Body of pancreas (tissue), 4 donors: ENCODE data around the gene FAM117A. TPM values are rescaled to one million over a fixed set of nuclear protein-coding genes. Genes with fewer than 3 reads are reported as not detected.
A peak's percentile ranks its signal among the peaks of the same experiment; 100 is the strongest.

Experiments used
- ATAC-seq: fragments of 150-250 bp; one replicate; pipeline ENCODE4 v1.9.1; 2016
- DNase-seq, 4 donors: peaks; one replicate each; pipeline ENCODE4 v3.0.0-alpha.2; 2019
- H3K27ac ChIP-seq, 4 donors: fragments of 200-600 bp; sonication (generic); 1 replicate in 3 of 4; 2 replicates in 1 of 4; pipeline versions ENCODE4 v1.5.1 to v1.6.1; 2016 to 2019; ENCODE audit warnings: mild to moderate bottlenecking in 1 of 4, mixed read lengths in 1 of 4, moderate library complexity in 1 of 4
- H3K27me3 ChIP-seq, 2 donors: fragments of 200-600 bp; sonication (generic); one replicate each; pipeline ENCODE4 v1.6.0; 2016; ENCODE audit warnings: mild to moderate bottlenecking in 1 of 2
- H3K36me3 ChIP-seq, 2 donors: fragments of 200-600 bp; sonication (generic); replicated peaks in 1 of 2; 2 replicates each; pipeline ENCODE4 v1.5.1; 2016; ENCODE audit warnings: low read depth in 2 of 2; ENCODE audit not compliant: insufficient read depth in 1 of 2
- H3K4me1 ChIP-seq: fragments of 200-600 bp; sonication (generic); one replicate; pipeline ENCODE4 v1.6.0; 2016
- H3K4me3 ChIP-seq, 2 donors: fragments of 200-600 bp; sonication (generic); 1 replicate in 1 of 2; 2 replicates in 1 of 2; pipeline ENCODE4 v1.5.1; 2016 to 2019
- H3K9me3 ChIP-seq, 3 donors: fragments of 200-600 bp; sonication (generic); 1 replicate in 2 of 3; 2 replicates in 1 of 3; pipeline ENCODE4 v1.5.1; 2016
- POLR2A ChIP-seq, 3 donors: fragments of 450-650 bp; IDR thresholded peaks; one replicate each; pipeline ENCODE4 v1.6.1; 2016; ENCODE audit warnings: antibody characterized with exemption in 3 of 3, mild to moderate bottlenecking in 2 of 3
- WGBS, 2 donors: methylation state at CpG; one replicate each; pipeline ENCODE4 v1.1.5; 2017; 5-methylcytosine and 5-hydroxymethylcytosine counted together
- intact Hi-C: fragments of 100-400 bp; cut with DNase I; formaldehyde crosslinking; loops from one replicate; pipeline ENCODE4 v1.15.1; 2023
- total RNA-seq, 2 donors: library from RNA; depleted of rRNA; stranded (reverse); fragments of >200 nt; gene quantifications; one replicate each; pipeline ENCODE4 v1.1.0, GENCODE V29; 2016
- TF ChIP-seq, protein P1 (sequence below), 7 experiments: fragments of 450-650 bp in 4 of 7; fragments of 200-600 bp in 3 of 7; sonication (generic) in 3 of 7; IDR thresholded peaks; one replicate each; pipeline ENCODE4 v1.5.1; 2016 to 2019; ENCODE audit warnings: antibody characterized with exemption in 7 of 7

Gene FAM117A
- total RNA-seq, 2 donors from 2014 or later = 4.3 to 11.7 TPM

DNA sequence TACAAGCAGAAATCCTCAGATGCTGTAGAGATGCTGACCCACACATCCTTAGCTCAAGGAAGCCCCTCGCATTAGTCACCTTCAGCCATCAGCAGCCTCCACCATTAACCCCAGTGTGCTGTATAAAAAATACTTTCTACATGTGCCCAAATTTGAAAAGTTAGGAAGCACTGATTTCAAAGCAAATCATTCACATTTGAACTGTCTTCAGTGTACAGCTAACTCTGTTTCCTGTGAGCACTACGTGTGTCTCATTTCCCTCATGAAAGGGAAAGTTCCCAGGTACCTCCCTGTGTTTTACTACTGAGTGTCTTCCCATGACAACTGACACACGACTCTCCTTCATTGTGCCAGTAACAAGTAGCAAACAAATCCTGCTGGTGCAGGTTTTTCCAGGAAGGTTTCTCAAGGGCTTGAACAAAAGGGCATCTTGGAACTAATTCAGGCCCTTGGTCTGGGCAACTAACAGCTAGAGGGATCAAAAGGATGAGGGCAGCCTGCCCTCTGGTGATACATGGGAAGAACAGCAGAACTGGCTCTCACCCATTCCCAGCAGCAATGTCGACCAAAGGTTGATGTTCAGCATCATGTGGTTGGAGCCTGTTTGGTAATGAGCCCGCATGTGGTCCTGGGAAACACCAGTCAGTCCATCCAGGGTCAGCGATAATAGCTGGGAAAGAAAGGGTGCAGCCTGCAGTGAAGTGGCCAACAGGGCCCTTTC lies 60.2 kb downstream of the FAM117A start:
- ATAC-seq = no peak

DNA sequence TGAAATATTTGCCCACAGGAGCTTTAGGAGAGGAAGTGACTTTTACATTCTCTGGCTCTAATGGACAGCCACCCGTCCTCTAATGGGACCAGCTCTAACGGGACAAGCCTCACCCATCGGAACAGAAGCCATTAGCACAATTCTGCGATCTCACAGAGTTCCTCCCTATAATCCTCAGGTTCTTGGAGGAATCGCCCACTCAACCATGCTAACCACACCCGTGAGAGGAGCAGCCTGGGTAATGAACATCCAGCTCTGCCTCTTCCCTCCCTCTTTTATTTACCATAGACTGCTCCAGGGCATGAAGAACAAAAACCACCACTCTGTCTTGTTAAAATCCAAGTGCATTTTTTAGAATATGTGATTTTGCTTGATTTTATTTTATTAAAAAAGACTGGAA lies 63.0 kb downstream of the FAM117A start:
- intact Hi-C loops = loop anchor here (5.0 kb wide), 1 partner anchor 129 kb away; no protein-coding TSS in a partner anchor
- WGBS, 2 donors = 82 to 86% methylated on average over 6 of the region's 6 CpGs

More for the DNA sequence above, 60.2 kb downstream of the FAM117A start:
- Histone ChIP-seq H3K36me3 (peaks cover 8 to 43% of the 10 kb centered on the region in 2 donors), H3K27me3 (no peaks in the 10 kb centered on the region), H3K4me3 (no peak overlapping the region), H3K4me1 (peaks cover 25% of the 10 kb centered on the region), H3K27ac (no peak overlapping the region), H3K9me3 (no peaks in the 10 kb centered on the region)
- no peak for TF ChIP-seq POLR2A (IDR thresholded peaks at IDR 0.05)
- TF ChIP-seq, protein P1, sequence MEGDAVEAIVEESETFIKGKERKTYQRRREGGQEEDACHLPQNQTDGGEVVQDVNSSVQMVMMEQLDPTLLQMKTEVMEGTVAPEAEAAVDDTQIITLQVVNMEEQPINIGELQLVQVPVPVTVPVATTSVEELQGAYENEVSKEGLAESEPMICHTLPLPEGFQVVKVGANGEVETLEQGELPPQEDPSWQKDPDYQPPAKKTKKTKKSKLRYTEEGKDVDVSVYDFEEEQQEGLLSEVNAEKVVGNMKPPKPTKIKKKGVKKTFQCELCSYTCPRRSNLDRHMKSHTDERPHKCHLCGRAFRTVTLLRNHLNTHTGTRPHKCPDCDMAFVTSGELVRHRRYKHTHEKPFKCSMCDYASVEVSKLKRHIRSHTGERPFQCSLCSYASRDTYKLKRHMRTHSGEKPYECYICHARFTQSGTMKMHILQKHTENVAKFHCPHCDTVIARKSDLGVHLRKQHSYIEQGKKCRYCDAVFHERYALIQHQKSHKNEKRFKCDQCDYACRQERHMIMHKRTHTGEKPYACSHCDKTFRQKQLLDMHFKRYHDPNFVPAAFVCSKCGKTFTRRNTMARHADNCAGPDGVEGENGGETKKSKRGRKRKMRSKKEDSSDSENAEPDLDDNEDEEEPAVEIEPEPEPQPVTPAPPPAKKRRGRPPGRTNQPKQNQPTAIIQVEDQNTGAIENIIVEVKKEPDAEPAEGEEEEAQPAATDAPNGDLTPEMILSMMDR (IDR thresholded peaks at IDR 0.05) = peak in 3 of 7 experiments; percentile 21 to 33 (median 33)
- DNase-seq = peak in 2 of 4 donors; percentile 31 to 32
- intact Hi-C loops = loop anchor here (5.0 kb wide), 1 partner anchor 131 kb away; no protein-coding TSS in a partner anchor
- WGBS, 2 donors = 46 to 60% methylated on average over 5 to 6 of the region's 6 CpGs

DNA sequence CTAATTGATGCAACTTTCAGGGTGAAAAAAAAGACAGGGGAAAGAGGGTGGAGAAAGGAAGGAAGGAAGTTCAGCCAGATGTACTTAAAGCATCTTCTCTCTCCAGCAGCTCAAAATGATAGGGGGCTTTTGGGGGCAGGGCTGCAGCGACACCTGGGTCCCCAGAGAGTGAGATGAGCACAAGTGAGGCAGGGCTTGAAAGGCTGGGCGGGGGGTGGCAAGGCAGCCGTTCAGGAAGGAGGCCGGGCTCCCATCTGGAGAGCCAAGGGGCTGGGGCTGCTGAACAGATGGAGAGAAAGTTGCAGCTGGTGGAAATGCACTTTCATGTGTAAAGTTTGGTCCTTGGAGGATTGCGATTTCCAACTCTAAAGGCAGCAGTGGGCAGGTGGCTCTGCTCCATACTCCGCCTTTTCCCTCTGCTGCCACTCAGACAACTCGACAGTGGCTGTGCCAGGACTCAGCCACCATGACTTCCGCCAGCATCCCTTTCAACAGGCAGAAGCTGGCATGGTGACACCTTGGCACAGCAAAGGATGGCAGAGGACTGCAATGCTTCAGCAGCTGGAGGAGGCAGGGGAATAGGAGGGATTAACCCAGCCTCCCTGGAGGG lies 63.9 kb downstream of the FAM117A start:
- H3K27ac ChIP-seq = no peak overlapping the region
- DNase-seq = no peak
- no peaks in the 10 kb centered on the region for H3K9me3 ChIP-seq
- H3K4me3 ChIP-seq = no peak overlapping the region
- H3K36me3 ChIP-seq = peaks cover 8 to 41% of the 10 kb centered on the region in 2 donors
- no peak for TF ChIP-seq POLR2A (IDR thresholded peaks at IDR 0.05)
- TF ChIP-seq, protein P1 (IDR thresholded peaks at IDR 0.05) = no peak
- intact Hi-C loops = loop anchor here (5.0 kb wide), 1 partner anchor 128 kb away; no protein-coding TSS in a partner anchor
- H3K4me1 ChIP-seq = peaks cover 4% of the 10 kb centered on the region
- H3K27me3 ChIP-seq = no peaks in the 10 kb centered on the region
- WGBS, 2 donors = 65 to 70% methylated on average over 8 of the region's 8 CpGs
- ATAC-seq = no peak

More for the DNA sequence above, 63.0 kb downstream of the FAM117A start:
- no peak for TF ChIP-seq POLR2A (IDR thresholded peaks at IDR 0.05)
- TF ChIP-seq, protein P1 (IDR thresholded peaks at IDR 0.05) = no peak
- H3K4me3 ChIP-seq = no peak overlapping the region
- peaks cover 6% of the 10 kb centered on the region for H3K4me1 ChIP-seq
- no peak for DNase-seq
- H3K27me3 ChIP-seq = no peaks in the 10 kb centered on the region
- no peak overlapping the region for H3K27ac ChIP-seq
- peaks cover 8 to 43% of the 10 kb centered on the region in 2 donors for H3K36me3 ChIP-seq
- no peak for ATAC-seq
- no peaks in the 10 kb centered on the region for H3K9me3 ChIP-seq

DNA sequence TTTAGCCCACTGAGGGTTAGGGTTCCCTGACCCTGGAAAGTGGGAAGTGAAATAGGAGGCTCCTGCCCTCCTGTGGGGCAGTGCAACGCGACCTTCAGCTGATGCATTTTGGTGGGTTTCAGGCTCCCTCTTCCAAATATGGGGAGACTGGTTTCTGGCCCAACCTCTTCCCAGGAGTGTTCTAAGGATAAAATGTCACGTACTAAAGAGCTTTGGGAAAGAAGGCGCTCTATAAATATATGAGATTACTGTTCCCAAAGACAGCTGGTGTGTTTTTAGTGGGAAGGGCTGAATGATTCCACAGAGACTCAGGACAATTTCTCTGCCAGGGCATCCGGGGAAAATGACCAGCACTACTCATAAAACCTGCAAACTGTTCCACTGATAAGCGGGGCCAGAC lies 65.9 kb downstream of the FAM117A start:
- intact Hi-C loops = no loop called here
- no peak for ATAC-seq
- 40 to 51% methylated on average over 6 of the region's 6 CpGs for WGBS, 2 donors

More for the DNA sequence above, 65.9 kb downstream of the FAM117A start:
- Histone ChIP-seq H3K4me1 (peaks cover 5% of the 10 kb centered on the region), H3K27me3 (no peaks in the 10 kb centered on the region), H3K36me3 (peaks cover 0 to 27% of the 10 kb centered on the region in 2 donors), H3K9me3 (no peaks in the 10 kb centered on the region), H3K27ac (no peak overlapping the region), H3K4me3 (no peak overlapping the region)
- DNase-seq = no peak
- TF ChIP-seq, protein P1 (IDR thresholded peaks at IDR 0.05) = no peak
- no peak for TF ChIP-seq POLR2A (IDR thresholded peaks at IDR 0.05)
